Lower lobe of right lung (tissue), 2 donors: ENCODE data around the gene ACTR3. TPM values are rescaled to one million over a fixed set of nuclear protein-coding genes. Genes with fewer than 3 reads are reported as not detected.

Experiments used
- ATAC-seq, 2 donors: fragments of 200-7000 bp; cut with Tn5 transposase; one replicate each; pipeline ENCODE4 v1.9.1; 2020 to 2022; ENCODE audit warnings: mild to moderate bottlenecking in 2 of 2, moderate library complexity in 2 of 2
- DNase-seq: peaks from one replicate; pipeline ENCODE4 v3.0.0-alpha.2; 2020
- H3K27ac ChIP-seq: fragments of 200-600 bp; one replicate; pipeline ENCODE4 v1.8.0; 2022
- H3K27me3 ChIP-seq: fragments of 200-600 bp; one replicate; pipeline ENCODE4 v1.8.0; 2022; ENCODE audit warnings: low read depth
- H3K36me3 ChIP-seq: fragments of 200-600 bp; one replicate; pipeline ENCODE4 v1.8.0; 2022; ENCODE audit warnings: mild to moderate bottlenecking
- H3K4me1 ChIP-seq: fragments of 200-600 bp; one replicate; pipeline ENCODE4 v1.8.0; 2022
- H3K4me3 ChIP-seq: fragments of 200-600 bp; one replicate; pipeline ENCODE4 v1.8.0; 2022; ENCODE audit warnings: mild to moderate bottlenecking
- H3K9me3 ChIP-seq: fragments of 200-600 bp; one replicate; pipeline ENCODE4 v1.8.0; 2022
- CTCF ChIP-seq: fragments of 200-600 bp; IDR thresholded peaks from one replicate; pipeline ENCODE4 v1.8.0; 2022; ENCODE audit warnings: antibody characterized with exemption, mild to moderate bottlenecking
- intact Hi-C: fragments of 100-400 bp; cut with DNase I; formaldehyde crosslinking; loops from one replicate; pipeline ENCODE4 v1.11.0; 2022
- total RNA-seq: library from RNA; stranded (reverse); fragmentation: NEBNext Ultra II Directional; extraction: Animal tissue kit (Norgen Biotek cat#: 25700); gene quantifications from one replicate; pipeline ENCODE4 v1.2.1, GENCODE V29; 2021
- donor health status: DM: no; HTN: yes; CAD: no; lungs with severe emphysema.

ACTR3 gene
- total RNA-seq, 1 donor from 2014 or later: 269 TPM

DNA sequence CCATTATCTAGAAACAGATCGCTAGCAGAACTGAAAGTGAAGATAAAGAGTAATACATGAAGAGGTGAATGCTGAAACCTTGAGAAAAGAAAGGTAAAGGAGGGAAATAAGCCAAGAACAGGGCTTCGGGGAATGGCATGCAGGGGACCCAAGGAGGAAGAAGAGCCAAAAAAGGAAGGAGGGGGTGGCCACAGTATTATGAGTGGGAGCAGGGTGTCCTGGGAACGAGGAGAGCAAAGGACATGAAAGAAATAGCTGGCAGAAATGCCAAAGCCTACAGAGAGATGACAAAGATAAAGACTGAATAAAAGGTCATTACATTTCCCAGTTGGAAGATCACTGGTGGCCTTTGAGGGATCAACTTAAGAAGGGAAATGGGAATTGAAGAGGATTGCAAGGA, 82.9 kb downstream of the ACTR3 start:
- peaks cover 8% of the 10 kb centered on the region for H3K4me1 ChIP-seq
- intact Hi-C loops: no loop called here
- TF ChIP-seq CTCF: no peak
- no peak for DNase-seq
- no peaks in the 10 kb centered on the region for H3K9me3 ChIP-seq
- no peak overlapping the region for H3K4me3 ChIP-seq
- peaks cover 7% of the 10 kb centered on the region for H3K36me3 ChIP-seq
- H3K27ac ChIP-seq: no peak overlapping the region
- H3K27me3 ChIP-seq: no peaks in the 10 kb centered on the region
- ATAC-seq: no peak

DNA sequence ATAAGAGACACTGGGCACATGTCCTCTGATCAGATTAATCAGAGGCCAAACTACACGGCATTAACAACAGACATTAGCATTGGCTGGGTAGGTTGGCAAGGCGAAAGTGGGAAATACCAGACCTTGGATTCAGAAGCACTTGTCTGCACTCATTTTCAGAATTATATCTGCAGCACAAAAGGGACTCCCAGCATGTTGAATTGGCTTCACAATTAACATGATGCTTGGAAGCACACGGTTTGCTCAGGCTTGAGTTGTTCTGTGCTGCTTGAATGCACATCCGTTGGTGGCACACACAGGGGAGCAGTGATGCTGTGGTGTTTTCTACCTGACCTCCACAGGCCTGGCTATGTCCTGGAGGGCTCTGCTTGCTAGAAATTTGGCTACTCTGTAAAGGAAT, 83.9 kb downstream of the ACTR3 start:
- DNase-seq (no peak), ATAC-seq (no peak)
- H3K9me3 ChIP-seq: no peaks in the 10 kb centered on the region
- no peak overlapping the region for H3K4me3 ChIP-seq
- intact Hi-C loops: no loop called here
- no peak for TF ChIP-seq CTCF
- H3K27ac ChIP-seq: no peak overlapping the region
- no peaks in the 10 kb centered on the region for H3K4me1 ChIP-seq
- peaks cover 7% of the 10 kb centered on the region for H3K36me3 ChIP-seq
- H3K27me3 ChIP-seq: no peaks in the 10 kb centered on the region

GRCh38 chr2:113974727-113975126, 84.8 kb downstream of the ACTR3 start:
- intact Hi-C loops: no loop called here
- H3K27ac ChIP-seq: no peak overlapping the region
- TF ChIP-seq CTCF: no peak
- no peaks in the 10 kb centered on the region for H3K4me1 ChIP-seq
- no peak for ATAC-seq
- H3K27me3 ChIP-seq: no peaks in the 10 kb centered on the region
- no peak for DNase-seq
- peaks cover 5% of the 10 kb centered on the region for H3K9me3 ChIP-seq
- H3K4me3 ChIP-seq: no peak overlapping the region
- peaks cover 7% of the 10 kb centered on the region for H3K36me3 ChIP-seq

DNA sequence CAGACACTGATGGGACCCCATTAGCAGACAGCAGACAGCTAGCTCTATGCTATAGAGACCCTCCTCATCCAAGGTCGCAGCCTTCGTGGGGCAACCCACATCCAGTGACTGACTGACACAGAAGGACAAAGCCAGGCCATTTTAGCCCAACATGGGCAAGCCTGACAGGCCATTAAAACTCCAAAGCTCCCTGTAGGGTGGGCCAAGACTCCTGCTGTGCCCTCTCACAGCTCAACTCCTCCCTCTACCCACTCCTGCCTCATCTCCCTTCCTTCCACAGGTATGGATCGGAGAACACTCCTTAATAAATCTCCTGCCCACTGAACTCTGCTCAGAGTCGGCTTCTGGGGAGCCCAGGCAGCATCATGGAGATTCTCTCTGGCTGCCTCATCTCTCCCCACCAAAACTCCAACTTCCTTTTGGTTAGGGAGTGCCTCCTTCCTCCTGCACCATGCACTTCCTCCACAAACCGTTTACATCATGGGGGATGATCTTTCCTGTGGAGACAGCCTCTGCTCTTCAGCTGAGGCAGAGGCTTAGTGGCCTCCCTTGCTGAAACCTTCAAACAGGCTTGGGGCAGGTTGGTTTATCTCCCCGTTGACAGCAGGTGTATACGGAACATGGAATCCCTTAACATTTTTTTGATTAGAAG, 86.5 kb downstream of the ACTR3 start:
- Histone ChIP-seq H3K4me3 (no peak overlapping the region), H3K4me1 (no peaks in the 10 kb centered on the region), H3K27me3 (no peaks in the 10 kb centered on the region), H3K36me3 (peaks cover 7% of the 10 kb centered on the region), H3K9me3 (peaks cover 6% of the 10 kb centered on the region), H3K27ac (no peak overlapping the region)
- intact Hi-C loops: no loop called here
- no peak for TF ChIP-seq CTCF
- DNase-seq (no peak), ATAC-seq (peak in 1 of 2 donors; percentile 14)

DNA sequence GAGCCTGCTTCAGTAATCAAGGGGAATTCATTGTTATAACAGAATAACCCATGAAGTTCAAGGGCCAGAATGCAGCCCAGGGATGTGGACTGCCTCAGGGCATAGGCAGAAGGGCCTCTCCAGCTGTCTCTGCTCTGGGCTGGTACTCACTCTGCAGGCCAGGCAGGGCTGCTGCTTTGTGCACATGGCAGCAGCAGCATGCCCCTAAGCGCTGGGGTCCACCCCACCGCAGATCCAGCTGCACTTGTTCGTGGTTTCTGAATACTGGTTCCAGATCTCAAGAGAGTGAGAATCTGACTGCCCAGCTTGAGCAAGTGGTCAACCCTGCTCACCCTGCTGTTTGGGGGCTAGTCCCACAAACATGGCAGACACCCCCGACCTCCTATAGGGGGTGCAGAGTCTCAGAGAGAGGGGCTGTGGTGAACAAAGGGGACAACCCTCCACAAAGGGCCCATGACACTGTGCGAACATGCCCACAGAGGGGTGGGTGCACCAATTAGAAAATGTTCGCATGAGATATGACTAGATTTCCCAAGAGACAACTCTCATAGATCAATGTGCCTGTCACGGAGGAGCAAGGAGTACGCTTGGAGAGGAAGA, 87.3 kb downstream of the ACTR3 start:
- H3K36me3 ChIP-seq: peaks cover 7% of the 10 kb centered on the region
- H3K27ac ChIP-seq: no peak overlapping the region
- H3K4me1 ChIP-seq: no peaks in the 10 kb centered on the region
- intact Hi-C loops: no loop called here
- DNase-seq (no peak), ATAC-seq (no peak)
- no peaks in the 10 kb centered on the region for H3K27me3 ChIP-seq
- no peak overlapping the region for H3K4me3 ChIP-seq
- H3K9me3 ChIP-seq: peaks cover 6% of the 10 kb centered on the region
- no peak for TF ChIP-seq CTCF
